ENCODE data around the gene MPV17L.
"Not testable (repeated sequence)": the region's sequence is repeated elsewhere in the genome, so short reads cannot be mapped to it uniquely, and the experiment has no call there.

- not testable (repeated sequence) for TF ChIP-seq CTCF, POLR2A, POLR2AphosphoS5 (IDR thresholded peaks at IDR 0.05)
These were observed 12.2 kb downstream of the MPV17L start for GRCh38 chr16:15407756-15408155.
